ENCODE results near the gene SLC13A2.

Gene SLC13A2

DNA sequence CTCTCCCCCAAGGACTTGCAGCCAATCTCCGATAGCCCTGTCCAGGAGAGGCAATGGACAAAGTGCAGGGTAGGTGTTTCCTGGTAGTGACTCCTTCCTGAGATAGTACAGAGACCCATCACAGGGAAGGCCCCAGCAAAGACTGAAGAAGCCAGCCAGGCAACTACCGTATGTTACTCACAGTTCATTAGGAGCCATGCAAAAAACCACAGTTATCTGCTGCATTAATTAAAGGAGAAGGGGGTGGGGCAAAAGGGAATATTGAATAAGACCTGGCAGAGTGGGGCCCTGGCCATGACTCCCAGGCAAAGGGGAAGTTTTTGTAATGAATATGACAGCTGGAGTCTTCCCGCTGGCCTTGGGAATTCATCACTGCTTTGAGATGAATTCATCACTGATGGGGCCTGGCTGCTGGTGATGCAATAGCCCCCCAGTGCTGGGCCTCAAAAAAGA is 2.5 kb upstream of the SLC13A2 start:
- no peak for FAIRE-seq

DNA sequence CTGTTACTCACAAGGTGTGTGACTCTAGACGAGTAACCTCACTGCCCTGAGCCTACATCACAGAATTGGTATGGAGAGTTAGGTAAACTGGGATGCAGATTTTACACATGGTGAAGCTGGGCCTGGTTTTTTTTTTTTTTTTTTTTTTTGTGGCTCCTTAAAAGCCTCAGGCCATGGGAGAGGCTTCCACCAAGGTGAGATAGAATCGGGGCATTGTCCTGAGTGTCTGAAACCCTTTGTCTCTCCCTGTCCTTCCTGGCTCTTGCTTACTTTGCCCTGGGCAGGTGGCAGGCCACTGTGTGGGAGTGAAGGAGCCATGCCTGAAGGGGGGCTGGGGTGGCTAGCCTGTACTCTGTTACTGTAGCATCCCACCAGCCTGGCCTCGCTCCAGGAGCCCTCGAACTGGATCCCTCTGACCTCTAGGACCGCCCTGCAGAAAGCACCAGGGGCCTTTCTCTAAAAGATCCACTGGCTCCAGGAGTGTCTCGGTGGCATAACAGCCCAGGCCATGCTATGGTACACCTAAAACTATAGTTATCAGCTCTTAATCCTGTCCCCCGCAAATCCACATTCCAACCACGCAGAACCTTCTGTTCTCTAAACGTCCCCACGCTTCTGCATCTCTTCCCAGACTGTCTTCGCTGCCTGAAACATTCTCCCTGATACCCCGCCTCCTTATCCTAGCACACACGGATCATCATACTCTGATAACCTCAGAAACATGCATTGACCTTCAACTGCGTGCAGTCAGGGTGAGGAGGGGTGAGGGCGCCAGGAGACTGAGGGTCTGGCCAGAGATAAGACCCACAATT is 1.7 kb upstream of the SLC13A2 start:
- FAIRE-seq = no peak

DNA sequence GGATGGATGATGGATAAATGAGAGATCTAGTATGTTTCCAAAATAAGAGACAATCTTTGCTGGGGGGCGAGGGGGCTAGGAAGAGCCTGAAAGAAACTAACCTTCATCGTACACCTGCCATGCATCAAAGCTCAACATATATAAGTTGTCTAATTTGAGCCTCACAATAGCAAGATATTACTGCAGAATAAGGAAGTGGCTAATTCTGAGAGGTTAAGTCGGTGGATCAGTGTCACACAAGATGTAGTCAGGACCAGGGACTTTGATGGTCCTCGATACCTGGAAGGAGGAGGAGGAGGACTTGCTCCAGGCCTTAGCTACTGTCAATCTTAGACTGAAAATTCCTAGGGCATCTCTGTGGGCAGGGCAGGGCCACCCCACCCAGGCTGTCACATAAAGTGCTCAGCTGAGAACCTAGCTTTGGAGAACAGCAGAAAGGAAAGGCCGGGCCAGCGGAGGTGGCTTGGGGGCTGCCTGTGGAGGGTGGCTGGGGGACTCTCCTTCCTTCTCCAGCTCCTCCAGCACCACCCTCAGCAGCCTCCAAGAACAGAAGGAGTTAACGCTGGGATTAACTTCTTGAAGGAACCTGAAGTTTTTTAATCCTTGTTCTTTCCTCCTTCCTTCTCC is 460 bp upstream of the SLC13A2 start:
- FAIRE-seq = no peak

DNA sequence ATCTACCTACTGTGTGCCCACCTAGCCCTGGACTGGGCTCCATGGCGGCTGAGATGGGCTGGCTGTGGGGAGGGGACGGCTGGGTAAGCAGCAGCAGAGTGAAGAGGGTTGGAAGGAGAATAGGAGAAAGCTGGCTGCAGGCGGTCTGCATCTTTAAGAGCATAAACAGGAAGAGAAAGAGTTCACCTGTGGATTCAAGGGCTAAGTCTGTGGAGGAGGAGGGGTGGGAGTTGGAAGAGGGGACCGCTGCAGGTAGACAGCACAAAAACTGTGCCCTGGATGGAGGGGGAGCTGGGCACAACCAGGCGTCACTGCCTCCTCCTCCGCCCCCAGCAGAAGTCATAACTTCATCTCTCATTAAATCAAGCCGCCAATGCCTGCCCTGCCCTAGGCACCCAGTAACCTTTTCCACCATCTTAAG is 677 bp downstream of the SLC13A2 start:
- FAIRE-seq = no peak

DNA sequence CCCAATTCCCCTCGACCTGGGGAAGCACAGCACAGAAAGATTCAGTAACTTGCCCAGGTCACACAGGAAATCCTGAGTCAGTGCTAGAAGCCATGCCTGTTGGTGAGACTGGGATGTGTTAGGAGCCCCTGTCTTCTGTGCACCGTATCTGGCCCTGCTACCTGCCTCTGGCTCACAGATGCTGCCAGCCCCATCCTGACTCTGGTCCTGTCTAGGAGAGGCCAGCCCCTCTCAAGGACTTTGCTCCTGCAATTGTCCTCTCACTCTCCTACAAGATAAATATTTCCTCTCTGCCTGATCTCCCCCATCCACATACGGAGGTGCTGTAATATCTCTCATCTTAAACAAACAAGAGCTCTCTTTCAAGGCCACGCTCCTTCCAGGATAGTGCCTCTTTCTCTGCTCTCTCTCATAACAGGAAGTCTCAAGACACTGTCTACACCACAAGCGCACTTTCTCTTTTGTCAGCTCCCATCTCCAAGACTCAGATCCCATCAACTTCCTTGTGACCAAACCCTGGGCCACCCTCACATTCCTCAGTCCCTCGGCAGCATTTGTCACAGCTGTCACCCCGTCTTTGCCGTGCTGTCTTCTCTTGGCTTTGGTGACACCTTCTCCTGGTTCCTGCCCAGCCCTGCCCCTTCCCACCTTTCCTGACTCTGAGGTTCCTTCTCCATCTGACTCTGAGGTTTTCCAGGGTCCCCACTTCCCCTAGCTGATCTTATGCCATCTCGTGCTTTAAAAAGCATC is 1.9 kb downstream of the SLC13A2 start:
- FAIRE-seq = no peak

DNA sequence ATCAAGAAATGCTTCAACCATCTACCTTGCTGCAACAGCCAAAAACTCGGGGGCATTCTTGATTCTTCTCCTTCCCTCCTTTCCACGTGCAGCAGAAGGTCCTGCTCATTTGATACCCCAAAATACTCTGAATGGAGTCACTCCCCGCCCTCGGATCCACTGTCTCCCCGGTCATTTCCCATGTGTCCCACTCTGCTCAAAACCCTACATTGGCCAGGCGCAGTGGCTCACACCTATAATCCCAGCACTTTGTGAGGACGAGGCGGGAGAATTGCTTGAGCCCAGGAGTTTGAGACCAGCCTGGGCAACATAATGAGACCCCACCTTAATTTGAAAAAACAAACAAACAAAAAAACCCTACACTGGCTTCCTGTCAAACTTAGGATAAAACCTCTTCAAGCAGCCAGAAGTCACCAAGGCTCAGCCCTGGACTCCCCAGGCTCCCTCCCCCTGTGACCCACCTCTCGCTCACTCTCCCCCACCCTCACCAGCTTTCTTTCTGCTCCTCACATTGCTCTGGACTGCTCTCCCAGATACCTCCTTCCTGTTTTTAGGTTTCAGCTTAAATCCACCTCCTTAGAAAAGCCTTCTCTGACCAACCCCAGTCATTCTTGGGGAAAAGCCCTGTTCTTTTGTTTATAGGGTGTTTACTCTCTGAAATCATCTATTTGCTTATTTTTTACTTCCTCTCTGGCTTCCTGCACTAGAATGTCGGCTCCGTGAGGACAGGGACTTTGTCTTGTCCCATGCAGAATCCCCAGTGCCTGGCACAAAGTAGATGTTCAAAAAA is 2.8 kb downstream of the SLC13A2 start:
- no peak for FAIRE-seq

DNA sequence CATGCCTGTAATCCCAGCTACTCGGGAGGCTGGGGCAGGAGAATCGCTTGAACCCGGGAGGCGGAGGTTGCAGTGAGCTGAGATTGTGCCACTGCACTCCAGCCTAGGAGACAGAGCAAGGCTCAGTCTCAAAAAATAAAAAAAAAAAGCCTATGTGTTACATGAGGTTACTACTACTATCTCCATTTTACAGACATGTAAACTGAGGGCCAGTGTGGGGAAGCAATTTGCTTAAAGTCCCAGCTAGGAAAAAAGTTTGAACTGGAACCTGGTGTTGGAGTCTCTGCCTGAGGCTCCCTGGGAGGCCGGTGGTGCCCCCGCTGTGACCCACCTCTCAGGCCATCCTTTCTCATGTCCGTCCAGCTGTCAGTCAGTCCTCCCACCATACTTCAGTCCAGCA is 4.5 kb downstream of the SLC13A2 start:
- no peak for FAIRE-seq

DNA sequence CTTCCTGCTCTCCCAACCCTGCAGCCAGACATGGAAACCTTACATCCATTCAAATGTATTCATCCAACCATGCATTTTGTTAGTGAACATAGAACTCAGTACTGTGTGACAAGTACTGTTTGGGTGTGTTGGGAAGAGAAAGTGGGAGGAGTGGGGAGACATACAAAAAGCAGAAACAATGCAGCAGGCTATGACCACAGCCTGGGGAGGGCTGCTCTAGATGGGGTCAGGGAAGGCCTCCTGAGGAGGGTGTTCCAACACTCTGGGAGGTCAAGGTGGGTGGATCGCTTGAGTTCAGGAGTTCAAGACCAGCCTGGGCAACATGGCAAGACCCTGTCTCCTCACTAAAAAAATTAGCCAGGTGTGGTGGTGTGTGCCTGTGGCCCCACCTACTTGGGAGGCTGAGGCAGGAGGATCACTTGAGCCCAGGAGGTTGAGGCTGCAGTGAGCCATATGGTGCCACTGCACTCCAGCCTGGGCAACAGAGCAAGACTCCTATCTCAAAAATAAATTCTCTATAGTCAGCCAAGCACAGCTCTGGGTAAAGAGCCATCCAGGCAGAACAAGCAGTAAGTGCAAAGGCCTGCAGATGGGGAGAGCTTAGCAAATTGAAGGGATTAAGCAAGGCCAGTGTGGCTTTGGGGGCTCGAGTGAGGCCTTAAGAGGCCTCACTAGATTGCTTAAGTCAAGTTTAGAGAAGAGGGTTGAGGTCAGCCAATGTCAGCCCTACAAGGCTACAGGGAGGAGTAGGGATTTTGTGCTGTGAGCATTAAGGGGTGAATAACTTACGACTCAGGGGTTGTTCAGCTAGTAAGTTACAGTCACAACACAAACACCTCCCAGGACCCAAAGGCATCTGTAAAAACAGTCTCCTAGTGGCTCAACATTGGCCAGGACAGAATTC is 5.5 kb downstream of the SLC13A2 start:
- no peak for FAIRE-seq

DNA sequence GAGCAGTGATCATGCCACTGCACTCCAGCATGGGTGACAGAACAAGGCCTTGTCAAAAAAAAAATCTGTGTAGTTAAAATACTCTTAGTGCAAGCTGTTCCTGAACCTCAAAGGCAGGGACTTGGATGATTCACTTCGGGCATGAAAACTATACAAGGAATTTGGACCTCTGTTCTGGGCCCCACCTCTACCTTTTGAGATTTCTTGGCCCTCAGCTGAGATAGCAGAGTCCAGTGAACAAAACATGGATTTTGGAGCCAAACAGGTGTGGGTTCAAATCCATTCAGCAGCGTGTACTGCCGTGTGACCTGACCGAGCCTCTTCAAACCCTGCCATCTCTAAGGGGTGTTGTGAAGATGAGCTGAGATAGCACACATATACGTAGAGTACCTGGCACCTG is 6.8 kb downstream of the SLC13A2 start:
- no peak for FAIRE-seq

DNA sequence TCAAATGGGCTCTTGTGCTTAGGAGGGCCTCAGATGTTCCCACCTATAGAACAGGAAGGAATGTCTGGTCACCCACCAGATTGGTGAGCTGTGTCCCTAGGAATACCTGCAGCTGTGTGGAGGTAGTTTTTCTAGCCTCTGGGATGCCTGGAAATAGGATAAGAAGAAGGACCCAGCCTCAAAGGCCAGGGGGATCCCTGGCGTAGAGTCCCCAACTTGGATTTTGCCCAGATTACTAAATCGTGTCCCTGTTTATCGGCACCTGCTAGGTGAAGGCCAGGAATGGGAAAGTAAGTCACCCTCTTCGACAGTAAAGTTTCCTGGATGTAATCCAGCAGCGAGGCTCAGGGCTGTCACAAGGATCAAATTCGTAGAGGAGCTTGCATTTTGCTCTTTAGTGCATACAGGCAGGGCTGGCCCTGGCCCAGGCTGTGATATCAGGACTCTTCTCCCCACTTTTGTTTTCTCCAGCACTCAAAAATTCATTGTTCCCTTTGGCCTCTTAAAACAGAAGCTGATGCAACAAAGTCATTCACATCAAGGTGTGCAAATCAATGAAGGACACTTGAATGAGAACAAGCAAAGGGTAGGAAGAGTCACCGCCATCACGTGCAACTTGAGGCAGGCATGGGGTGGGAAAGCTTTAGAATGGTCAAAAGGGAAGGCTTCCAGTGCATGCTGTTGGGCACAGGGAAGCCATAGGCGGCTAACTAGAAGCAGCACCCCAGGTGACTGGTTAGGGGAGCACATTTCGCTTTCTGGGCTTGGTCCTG is 7.5 kb downstream of the SLC13A2 start:
- no peak for FAIRE-seq

DNA sequence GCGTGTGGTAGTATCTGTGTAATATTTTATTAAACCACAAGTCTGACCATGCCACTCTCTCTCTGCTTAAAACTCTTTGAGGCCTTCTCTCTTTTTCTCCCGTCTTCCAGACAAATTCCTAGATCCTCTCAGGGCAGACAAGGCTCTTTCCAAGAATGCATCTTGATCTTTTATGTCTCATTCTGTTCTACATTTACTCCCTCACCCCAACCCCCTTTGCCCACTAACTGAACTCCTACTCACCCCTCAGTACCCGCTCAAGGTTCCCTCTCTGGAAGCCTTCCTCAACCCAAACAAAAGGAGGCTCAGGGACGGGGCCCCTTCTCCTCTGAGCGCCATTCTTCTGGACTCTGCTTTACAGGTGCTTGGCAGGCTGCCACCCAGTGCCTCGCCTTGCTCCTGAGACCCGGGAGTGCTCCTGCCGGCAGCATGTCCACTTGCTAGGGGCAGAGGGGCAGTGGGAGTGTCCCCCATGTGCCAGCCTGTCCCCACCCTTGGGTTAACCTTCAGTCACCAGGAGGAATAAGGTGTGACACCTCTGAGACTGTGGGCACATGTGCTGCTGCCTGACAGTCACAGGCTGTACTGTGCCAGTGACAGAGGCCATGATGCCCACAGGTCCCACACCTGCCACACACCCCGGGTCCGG is 9.2 kb downstream of the SLC13A2 start:
- FAIRE-seq = no peak

DNA sequence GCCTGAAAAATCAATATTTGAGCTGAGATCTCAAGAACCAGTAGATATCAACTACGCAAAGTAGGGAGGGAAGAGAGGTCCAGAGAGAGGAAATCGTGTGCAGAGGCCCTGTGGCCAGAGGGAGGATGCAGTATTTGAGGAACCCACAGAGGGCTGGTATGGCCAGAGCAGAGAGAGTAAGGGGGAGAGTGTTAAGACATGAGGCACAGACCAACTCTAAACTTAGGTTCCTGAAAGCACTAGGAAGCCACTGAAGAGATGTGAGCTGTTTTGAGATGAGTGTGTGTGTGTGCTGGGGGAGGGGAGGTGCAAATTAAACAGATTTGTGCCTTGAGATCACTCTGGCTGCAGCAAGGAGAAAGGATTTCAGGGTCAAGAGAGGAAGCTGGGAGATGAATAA is 10.9 kb downstream of the SLC13A2 start:
- no peak for FAIRE-seq

DNA sequence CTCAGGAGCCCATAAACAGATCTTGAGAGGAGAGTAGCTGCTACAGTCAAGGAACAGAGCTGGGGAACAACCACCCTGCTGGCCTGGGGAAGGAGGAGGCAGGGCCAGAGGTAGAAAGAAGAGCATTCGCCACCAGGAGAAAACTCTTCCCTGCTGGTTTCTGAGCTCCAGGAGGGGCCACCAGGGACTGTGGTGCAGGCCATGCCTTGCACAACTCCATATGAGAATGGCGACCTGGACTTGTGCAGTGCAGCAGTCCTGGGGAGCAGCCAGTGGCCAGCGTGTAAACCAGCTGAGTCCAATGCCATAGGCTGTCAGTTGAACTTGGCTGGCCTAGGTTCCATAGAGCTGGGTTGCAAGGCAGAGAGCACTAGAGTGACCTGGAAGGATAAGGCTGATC is 11.6 kb downstream of the SLC13A2 start:
- no peak for FAIRE-seq

DNA sequence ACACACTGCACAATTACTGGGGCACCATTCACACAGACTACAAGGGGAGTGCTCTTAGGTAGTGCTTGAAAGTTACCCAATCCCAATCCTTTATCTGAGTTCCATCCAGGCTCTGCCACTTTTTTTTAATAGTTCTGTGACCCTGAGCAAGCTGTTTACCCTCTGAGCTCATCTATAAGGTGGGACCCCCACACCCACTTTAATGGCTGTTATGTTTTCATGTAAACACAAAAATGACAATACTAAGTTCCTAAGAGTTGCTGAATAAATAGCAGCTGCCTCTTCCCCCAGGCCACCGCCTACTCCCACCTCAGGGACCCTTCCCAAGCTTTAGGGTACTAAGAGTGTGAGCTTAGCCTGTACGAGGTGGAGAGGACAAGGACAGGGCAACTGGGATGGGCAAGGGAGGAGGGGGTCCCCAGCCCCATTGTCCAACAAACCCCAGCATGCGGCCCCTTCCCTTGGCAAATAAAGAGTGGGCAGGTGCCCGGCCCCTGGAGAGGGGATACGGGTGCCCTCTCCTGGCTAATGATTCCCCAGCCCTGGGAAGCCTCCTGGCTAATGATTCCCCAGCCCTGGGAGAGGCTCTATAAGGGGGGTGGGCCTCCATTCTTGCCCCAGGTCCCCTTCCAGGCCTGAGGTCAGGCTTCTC is 14.6 kb downstream of the SLC13A2 start:
- FAIRE-seq = no peak

DNA sequence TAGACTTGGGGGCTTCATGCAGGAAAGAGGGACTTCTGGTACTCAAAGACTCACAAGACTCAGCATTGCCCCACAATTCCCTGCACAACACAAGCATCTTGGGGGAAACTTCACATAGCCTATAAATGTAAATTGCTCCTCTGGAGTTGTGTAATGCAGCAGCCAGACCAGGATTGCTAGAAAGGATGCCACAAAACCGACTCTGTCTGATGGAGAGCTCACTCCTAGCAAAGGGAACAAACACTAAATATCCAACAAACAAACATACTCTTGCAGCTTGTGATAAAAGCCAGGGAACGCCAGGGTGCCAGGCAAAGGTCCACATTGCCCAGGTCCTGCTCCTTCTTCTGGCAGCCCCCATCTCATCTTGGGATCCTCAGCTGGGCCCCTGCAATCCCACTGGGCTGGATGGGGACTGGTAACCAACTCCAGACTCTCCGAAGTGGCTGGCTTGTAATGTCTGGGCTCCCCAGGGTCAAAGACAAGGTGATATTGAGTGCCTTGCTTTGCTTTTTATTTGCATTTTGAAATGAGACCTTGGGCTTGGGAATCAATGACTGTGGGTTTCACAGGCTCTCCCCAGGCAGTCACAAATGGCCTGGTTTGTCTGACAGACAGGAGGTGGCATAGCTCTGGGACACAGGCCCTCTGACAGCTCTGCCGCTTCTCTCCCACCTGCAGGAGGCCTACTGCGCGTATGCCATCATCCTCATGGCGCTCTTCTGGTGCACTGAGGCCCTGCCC is 15.3 kb downstream of the SLC13A2 start:
- no peak for FAIRE-seq

DNA sequence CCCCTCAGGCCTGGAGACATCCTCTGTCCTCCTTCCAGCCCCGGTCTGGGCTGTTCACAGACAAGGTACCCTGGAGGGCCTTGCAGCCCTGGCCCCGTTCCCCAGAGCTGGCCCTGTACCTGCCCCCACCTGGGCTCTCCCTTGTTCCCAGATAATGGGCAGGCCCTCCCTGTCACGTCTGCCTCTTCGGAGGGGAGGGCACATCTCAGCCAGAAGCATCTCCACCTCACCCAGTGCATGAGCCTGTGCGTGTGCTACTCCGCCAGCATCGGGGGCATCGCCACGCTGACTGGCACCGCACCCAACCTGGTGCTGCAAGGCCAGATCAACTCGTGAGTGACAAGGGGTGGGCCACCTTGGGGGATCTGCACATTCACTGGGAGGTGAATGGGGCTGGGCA is 17.8 kb downstream of the SLC13A2 start:
- no peak for FAIRE-seq

DNA sequence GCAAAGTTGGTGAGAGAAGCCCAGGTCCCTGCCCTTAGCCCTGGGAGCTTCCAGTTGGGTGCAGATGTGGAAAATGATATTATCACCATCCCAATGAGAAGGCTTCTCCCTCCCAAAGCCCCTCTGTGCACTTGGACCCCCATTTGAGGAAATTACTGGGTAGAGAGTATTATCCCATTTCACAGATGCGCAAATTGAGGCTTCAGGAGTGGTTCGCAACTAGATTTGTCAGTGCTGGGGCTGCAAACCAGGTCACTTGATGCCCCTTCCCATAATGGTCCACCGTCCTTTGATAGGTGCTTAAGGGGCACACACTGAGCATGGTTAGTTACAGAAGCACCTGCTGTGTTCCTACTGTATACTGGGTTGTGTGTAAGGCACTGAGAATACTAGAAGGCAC is 18.4 kb downstream of the SLC13A2 start:
- FAIRE-seq = no peak

DNA sequence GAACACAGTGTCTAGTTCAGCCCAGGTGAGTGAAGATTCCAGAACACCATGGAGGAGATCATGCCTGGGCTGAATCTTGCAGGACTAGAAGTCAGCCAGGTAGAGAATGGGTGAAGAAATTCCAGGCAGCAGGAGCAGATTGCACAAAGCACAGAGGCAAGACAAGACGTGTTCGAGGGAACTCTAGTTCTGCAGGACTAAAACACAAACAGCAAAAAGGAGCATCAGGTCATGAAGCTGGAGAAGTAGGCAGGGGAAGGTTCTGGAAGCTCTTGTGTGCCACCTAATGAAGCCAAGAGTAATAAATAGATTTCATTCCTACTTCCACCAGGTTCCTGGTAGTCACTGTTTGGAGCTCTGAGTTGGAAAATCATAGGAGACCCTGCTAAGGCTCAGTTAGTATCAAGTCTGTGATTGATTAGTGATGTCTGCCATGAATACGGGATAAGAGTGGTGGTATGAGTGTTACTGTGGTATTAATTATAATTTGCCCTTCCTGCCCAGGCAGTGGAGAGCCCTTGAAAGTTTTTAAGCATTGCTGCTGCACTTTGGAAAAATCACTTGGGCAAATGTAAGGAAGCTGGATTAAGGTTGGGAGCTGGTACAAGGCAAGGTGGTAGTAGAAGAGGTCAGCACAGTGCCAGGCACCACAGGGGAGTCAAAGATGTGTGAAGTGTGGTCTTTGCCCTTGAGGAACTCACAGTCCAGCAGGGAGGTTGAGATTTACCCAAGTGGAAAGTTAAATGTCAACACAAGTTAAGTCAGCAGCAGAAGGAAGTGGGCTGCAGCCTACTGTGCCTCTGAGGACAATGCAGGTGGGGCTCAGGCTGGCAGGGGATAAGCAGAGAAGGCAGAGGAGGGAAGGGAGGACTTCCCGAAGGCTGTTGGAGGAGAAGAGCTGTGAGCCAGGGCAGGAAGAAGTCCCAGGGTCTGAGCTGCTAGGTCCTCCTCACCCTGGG is 19.2 kb downstream of the SLC13A2 start:
- no peak for FAIRE-seq
